Rectal smooth muscle tissue (tissue), 1 donor: Measurements from ENCODE around the gene CCL5.

Experiments
- H3K27ac ChIP-seq: one replicate; pipeline ENCODE4 v1.7.0; 2013; ENCODE audit warnings: low read depth, low read length, inconsistent platforms
- H3K27me3 ChIP-seq: one replicate; pipeline ENCODE4 v1.7.0; 2013; ENCODE audit warnings: low read length; ENCODE audit not compliant: control insufficient read depth, insufficient read depth
- H3K36me3 ChIP-seq: one replicate; pipeline ENCODE4 v1.7.0; 2013; ENCODE audit warnings: low read length; ENCODE audit not compliant: control insufficient read depth, insufficient read depth
- H3K4me1 ChIP-seq: one replicate; pipeline ENCODE4 v1.7.0; 2013; ENCODE audit warnings: low read length; ENCODE audit not compliant: control insufficient read depth, insufficient read depth
- H3K4me3 ChIP-seq: one replicate; pipeline ENCODE4 v1.7.0; 2013; ENCODE audit warnings: low read length
- H3K9ac ChIP-seq: one replicate; pipeline ENCODE4 v1.7.0; 2013; ENCODE audit warnings: low read length

CCL5 gene

GRCh38 chr17:35893751-35894150, 13.6 kb upstream of the CCL5 start:
- Histone ChIP-seq H3K27ac (no peak overlapping the region), H3K9ac (no peak overlapping the region), H3K4me1 (no peaks in the 10 kb centered on the region)

DNA sequence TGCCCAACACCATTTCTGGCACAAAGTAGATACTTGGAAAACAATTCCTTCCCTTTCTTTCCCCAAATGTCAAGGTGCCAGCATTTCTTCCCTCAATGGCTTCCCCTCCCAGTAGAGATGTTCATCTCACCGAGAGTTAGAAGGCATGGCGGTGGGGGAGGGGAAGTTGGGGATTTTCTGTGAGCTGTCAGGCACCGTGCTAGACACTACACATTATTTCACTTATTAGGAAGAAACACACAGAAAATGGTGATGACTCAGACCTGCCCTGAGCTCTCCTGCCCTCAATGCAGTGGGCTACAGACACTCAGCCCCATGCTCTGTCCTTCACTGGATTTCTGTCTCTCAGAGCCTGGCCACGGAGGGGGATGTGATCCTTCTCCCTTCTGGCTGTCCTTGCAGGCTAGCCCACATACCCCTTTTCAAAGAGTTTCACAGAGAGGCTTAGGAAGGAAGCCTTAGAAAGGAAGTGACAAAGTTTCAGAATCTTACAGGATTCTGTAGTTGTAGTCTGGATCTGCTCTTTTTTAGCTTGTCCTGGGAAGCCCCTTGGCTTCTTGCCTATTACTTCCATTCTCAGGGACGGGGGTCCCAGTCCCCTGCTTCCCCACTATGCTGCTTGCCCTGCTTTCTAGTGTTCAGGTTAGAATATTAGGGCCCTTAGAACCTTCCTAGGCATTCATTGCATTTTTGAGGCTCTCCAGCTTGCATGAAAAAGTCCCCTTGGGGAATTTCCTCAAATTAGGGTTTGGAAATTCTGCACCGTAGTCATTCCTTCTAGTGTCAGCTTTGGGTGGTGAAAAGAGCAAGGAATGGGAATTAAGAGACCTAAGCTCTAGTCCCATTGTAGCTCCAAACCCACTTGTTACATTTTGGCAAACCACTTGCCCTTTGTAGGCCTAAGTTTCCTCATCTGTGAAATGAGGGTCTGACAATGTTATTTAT, 12.2 kb upstream of the CCL5 start:
- Histone ChIP-seq H3K27me3 (no peaks in the 10 kb centered on the region), H3K27ac (no peak overlapping the region)

More at GRCh38 chr17:35893751-35894150, 13.6 kb upstream of the CCL5 start:
- H3K36me3 ChIP-seq = no peaks in the 10 kb centered on the region
- no peak overlapping the region for H3K4me3 ChIP-seq
- no peaks in the 10 kb centered on the region for H3K27me3 ChIP-seq

DNA sequence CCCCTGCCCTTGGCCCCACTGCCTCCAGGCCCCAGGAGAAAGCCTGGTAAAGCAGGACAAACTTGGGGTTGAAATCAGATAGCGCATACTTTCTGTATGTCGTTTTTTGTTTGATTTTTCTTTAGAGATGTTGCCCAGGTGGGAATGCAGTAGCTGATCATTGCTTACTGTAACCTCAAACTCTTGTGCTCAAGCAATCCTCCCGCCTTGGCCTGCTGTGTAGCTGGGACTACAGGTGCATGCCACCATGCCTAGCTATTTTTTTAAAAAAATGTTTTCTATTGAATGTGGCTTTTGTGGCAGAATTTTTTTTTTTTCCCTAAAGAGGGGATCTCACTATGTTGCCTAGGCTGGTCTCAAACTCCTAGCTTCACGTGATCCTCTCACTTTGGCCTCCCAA, 11.1 kb upstream of the CCL5 start:
- no peak overlapping the region for H3K27ac ChIP-seq
- H3K4me3 ChIP-seq = no peak overlapping the region
- no peaks in the 10 kb centered on the region for H3K27me3 ChIP-seq
- H3K4me1 ChIP-seq = no peaks in the 10 kb centered on the region
- no peak overlapping the region for H3K9ac ChIP-seq
- no peaks in the 10 kb centered on the region for H3K36me3 ChIP-seq

More for the DNA sequence above, 12.2 kb upstream of the CCL5 start:
- no peak overlapping the region for H3K4me3 ChIP-seq
- H3K9ac ChIP-seq = no peak overlapping the region
- H3K4me1 ChIP-seq = no peaks in the 10 kb centered on the region
- H3K36me3 ChIP-seq = no peaks in the 10 kb centered on the region

GRCh38 chr17:35890774-35891155, 10.6 kb upstream of the CCL5 start:
- Histone ChIP-seq H3K27ac (no peak overlapping the region), H3K4me1 (no peaks in the 10 kb centered on the region), H3K27me3 (no peaks in the 10 kb centered on the region), H3K4me3 (no peak overlapping the region), H3K36me3 (no peaks in the 10 kb centered on the region), H3K9ac (no peak overlapping the region)

DNA sequence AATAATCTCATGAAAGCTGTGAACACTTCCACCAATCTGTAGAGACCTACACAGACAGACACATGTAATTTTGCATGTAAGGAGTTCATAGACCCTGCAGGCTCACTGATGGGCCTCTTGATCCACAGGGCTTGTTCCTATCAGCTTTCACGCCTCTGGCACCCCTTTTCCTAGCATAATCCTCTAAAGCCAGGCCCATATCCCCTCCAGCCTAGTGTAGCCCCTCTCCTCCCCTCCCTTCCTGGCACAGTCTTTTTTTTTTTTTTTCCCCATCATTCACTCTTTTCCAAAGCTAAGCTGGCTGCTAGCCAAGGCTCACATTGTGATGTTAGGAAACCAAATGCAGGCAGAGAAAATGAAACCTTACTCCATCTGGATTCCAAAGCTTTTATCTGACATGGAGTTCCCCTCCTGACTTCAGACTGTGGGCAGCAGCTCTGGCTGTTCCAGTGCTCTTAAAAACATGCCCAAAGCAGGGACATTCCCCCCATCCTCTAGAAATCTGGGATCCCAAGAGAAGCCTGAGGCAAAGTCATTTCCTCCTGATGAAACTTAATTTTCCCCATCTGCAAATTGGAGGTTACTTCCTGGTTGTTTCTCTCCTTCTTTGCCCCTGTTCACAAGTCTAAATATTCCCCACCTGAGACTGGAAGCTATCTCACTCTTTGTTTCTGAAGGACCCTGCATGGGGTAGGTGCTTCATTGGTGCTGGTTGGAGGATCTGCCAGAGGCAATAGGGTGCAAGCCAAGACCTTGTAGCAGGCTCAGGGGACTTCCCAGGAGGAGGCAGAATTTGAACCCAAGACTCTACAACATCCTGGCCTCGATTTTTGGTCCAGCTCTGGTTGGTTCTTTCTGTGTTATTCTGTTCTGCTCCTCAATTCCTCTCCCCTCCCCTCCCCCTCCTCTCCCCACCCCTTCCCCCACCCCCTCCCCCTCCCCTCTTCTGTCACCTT, 9.9 kb upstream of the CCL5 start:
- H3K9ac ChIP-seq = no peak overlapping the region
- H3K36me3 ChIP-seq = no peaks in the 10 kb centered on the region
- no peaks in the 10 kb centered on the region for H3K4me1 ChIP-seq
- H3K27ac ChIP-seq = no peak overlapping the region
- H3K27me3 ChIP-seq = no peaks in the 10 kb centered on the region
- H3K4me3 ChIP-seq = no peak overlapping the region

DNA sequence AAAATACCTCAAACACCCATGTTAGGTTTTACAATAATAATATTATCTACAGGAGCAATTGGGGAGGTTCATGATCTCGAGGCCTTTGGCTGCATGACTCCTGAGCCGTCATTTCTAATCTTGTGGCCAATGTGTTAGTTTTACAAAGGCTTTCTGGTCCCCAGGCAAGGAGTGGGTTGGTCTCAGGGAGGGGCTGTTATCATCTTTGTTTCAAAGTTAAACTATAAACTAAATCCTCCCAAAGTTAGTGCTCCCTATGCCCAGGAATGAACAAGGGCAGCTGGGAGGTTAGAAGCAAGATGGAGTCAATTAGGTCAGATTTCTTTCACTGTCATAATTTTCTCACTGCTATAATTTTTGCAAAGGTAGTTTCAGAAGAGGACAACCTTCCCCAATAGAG, 9.1 kb upstream of the CCL5 start:
- no peaks in the 10 kb centered on the region for H3K36me3 ChIP-seq
- H3K27ac ChIP-seq = no peak overlapping the region
- H3K9ac ChIP-seq = no peak overlapping the region
- H3K4me1 ChIP-seq = no peaks in the 10 kb centered on the region
- H3K4me3 ChIP-seq = no peak overlapping the region
- no peaks in the 10 kb centered on the region for H3K27me3 ChIP-seq

GRCh38 chr17:35878361-35878760, 1.8 kb downstream of the CCL5 start:
- H3K27me3 ChIP-seq = no peaks in the 10 kb centered on the region
- no peak overlapping the region for H3K27ac ChIP-seq
- no peaks in the 10 kb centered on the region for H3K36me3 ChIP-seq
- no peak overlapping the region for H3K4me3 ChIP-seq
- no peaks in the 10 kb centered on the region for H3K4me1 ChIP-seq
- H3K9ac ChIP-seq = no peak overlapping the region

DNA sequence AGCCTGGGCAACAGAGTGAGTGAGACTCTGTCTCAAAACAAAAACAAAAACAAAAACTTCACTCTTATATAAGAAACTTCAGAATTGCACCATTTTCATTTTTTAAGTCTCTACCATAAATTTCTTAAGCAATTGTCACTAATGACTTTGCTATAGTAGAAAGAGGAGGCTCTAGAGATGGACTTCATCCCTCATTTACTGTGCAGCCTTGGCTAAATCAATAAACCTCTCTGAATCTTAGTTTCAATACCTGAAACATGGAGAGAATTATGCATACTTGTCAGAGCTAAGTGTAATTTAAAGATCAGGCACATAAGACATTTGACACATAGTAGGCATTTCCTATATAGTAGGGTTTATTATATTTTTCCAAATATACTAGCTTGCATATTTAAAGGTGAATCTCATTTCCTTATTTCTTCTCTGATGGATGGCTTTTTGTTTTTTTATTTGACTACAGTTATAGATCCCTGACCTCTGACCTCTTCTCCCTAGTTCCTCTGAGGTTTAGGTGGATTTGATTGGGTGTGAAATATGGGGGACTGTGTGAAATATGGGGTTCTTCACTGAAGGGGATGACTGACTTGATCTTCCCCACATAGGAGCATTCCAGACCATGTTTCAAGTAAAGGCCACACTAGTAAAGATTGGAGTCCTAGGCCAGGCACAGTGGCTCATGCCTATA, 2.7 kb downstream of the CCL5 start:
- Histone ChIP-seq H3K36me3 (no peaks in the 10 kb centered on the region), H3K27me3 (no peaks in the 10 kb centered on the region), H3K27ac (no peak overlapping the region), H3K4me3 (no peak overlapping the region), H3K9ac (no peak overlapping the region), H3K4me1 (no peaks in the 10 kb centered on the region)

DNA sequence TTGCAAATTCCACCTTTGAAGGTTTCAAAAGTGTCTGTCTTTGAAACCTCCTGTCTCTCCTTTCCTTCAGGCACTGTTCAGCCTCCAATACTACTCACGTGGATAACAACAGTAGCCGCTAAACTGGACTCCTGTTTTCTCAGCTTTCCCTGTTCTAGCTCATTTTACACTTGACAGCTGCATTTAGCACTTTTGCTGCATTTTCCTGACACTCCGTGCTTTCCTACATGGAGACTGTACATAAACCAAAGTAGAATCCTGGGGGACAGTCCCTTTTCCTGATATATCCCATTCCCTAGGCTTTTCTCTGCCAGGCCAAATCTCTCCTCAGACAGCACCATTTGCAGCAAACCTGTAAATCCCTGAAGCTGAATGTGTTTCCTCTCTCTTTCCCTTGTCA, 3.6 kb downstream of the CCL5 start:
- H3K27me3 ChIP-seq = no peaks in the 10 kb centered on the region
- H3K4me1 ChIP-seq = no peaks in the 10 kb centered on the region
- H3K9ac ChIP-seq = no peak overlapping the region
- no peak overlapping the region for H3K27ac ChIP-seq
- H3K4me3 ChIP-seq = no peak overlapping the region
- no peaks in the 10 kb centered on the region for H3K36me3 ChIP-seq

GRCh38 chr17:35875800-35876139, 4.4 kb downstream of the CCL5 start:
- no peak overlapping the region for H3K27ac ChIP-seq
- H3K4me3 ChIP-seq = no peak overlapping the region
- no peaks in the 10 kb centered on the region for H3K27me3 ChIP-seq
- no peak overlapping the region for H3K9ac ChIP-seq
- H3K36me3 ChIP-seq = no peaks in the 10 kb centered on the region
- no peaks in the 10 kb centered on the region for H3K4me1 ChIP-seq

DNA sequence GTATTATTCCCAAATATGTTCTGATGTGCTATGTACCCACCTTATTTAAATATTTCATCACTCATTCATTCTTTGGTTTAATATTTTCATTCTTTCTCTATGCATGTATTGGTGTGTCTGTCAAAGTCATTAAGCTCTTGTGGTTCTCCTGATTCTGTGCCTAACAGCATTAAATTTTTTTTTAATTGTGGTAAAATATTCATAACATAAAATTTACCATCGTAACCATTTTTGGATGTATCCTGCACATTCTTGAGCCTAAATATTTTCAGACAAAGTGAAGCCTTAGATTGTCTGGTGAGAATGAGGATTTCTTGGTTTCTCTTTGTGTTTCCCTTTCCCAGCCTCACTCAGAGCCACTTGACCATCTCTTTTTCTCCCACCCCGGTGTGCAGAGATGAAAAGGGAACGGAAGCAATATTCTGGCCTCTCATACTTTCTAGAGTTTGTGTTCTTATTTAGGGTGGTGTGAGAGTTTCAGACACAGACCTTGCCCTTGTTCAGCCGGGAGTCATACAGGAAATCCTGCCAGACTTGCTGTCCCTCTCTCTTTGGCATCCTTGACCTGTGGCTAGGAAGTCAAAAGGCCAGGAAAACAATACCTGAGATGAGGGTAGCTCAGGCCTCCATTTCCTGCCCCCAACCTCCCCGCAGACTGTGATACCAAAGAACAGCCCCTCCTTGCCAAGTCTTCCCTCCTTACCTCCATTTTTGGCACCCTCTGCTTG, 4.9 kb downstream of the CCL5 start:
- no peaks in the 10 kb centered on the region for H3K36me3 ChIP-seq
- no peaks in the 10 kb centered on the region for H3K4me1 ChIP-seq
- H3K27me3 ChIP-seq = no peaks in the 10 kb centered on the region
- no peak overlapping the region for H3K4me3 ChIP-seq
- no peak overlapping the region for H3K27ac ChIP-seq
- H3K9ac ChIP-seq = no peak overlapping the region
